ENCODE measurements around the gene IRGC.
"Not testable (repeated sequence)": the region's sequence is repeated elsewhere in the genome, so short reads cannot be mapped to it uniquely, and the experiment has no call there.

- TF ChIP-seq CTCF (conservative IDR thresholded peaks at IDR 0.05 in 1 of 2, IDR thresholded peaks at IDR 0.05 in 1 of 2; ENCODE audit: extremely low read depth in 1 of 2, insufficient read depth in 1 of 2, low read depth in 1 of 2, low read length in 2 of 2); EZH2 (IDR thresholded peaks at IDR 0.05; ENCODE audit: borderline replicate concordance, low read length): not testable (repeated sequence)
Observed at GRCh38 chr19:43682269-43682668, 33.6 kb upstream of the IRGC start.

Data from mammary epithelial cell (primary cell).